H9 (cell line): Measurements from ENCODE around the gene C1orf159. TPM values are rescaled to one million over a fixed set of nuclear protein-coding genes. Genes with fewer than 3 reads are reported as not detected.

Experiments used
- DNase-seq: peaks from one replicate; pipeline ENCODE4 v3.0.0-alpha.2; 2017
- H2AFZ ChIP-seq: one replicate; pipeline ENCODE4 v1.6.1; 2013; ENCODE audit warnings: mild to moderate bottlenecking, low read length, control low read depth, moderate library complexity
- H2AK5ac ChIP-seq: 2 replicates; pipeline ENCODE4 v1.6.1; 2013; ENCODE audit warnings: low read length, control low read depth, mixed read lengths; ENCODE audit not compliant: insufficient read length
- H2BK120ac ChIP-seq: one replicate; pipeline ENCODE4 v1.6.1; 2013; ENCODE audit warnings: low read depth, mild to moderate bottlenecking, low read length, control low read depth, inconsistent platforms; ENCODE audit not compliant: poor library complexity, severe bottlenecking
- H2BK12ac ChIP-seq: 2 replicates; pipeline ENCODE4 v1.6.1; 2013; ENCODE audit warnings: low read length, control low read depth, mixed read lengths, low read depth; ENCODE audit not compliant: insufficient read length
- H2BK15ac ChIP-seq: 2 replicates; pipeline ENCODE4 v1.6.1; 2013; ENCODE audit warnings: low read depth, low read length, control low read depth
- H2BK20ac ChIP-seq: one replicate; pipeline ENCODE4 v1.6.1; 2013; ENCODE audit warnings: low read depth, mild to moderate bottlenecking, low read length, control low read depth, inconsistent platforms; ENCODE audit not compliant: poor library complexity, severe bottlenecking
- H2BK5ac ChIP-seq: 2 replicates; pipeline ENCODE4 v1.6.1; 2013; ENCODE audit warnings: low read length, control low read depth, mixed read lengths; ENCODE audit not compliant: insufficient read length
- H3K14ac ChIP-seq: 2 replicates; pipeline ENCODE4 v1.6.1; 2013; ENCODE audit warnings: low read length, control low read depth; ENCODE audit not compliant: insufficient read depth
- H3K18ac ChIP-seq: 2 replicates; pipeline ENCODE4 v1.6.1; 2013; ENCODE audit warnings: low read depth, mild to moderate bottlenecking, mixed read lengths, low read length, control low read depth; ENCODE audit not compliant: insufficient read length
- H3K23ac ChIP-seq: 2 replicates; pipeline ENCODE4 v1.6.1; 2013; ENCODE audit warnings: low read length, control low read depth, mixed read lengths, low read depth; ENCODE audit not compliant: insufficient read length
- H3K23me2 ChIP-seq: 2 replicates; pipeline ENCODE4 v1.6.1; 2013; ENCODE audit warnings: low read depth, mild to moderate bottlenecking, mixed read lengths, low read length, control low read depth; ENCODE audit not compliant: insufficient read length, poor library complexity, severe bottlenecking
- H3K27ac ChIP-seq: 2 replicates; pipeline ENCODE4 v1.5.1; 2013; ENCODE audit warnings: low read length, control low read depth, mixed read lengths, low read depth; ENCODE audit not compliant: insufficient read length
- H3K27me3 ChIP-seq: 2 replicates; pipeline ENCODE4 v1.6.1; 2013; ENCODE audit warnings: low read length, control low read depth, inconsistent platforms; ENCODE audit not compliant: insufficient read depth
- H3K4ac ChIP-seq: 2 replicates; pipeline ENCODE4 v1.6.1; 2013; ENCODE audit warnings: low read depth, mild to moderate bottlenecking, control low read depth, inconsistent platforms, low read length, moderate library complexity
- H3K4me1 ChIP-seq: 2 replicates; pipeline ENCODE4 v1.6.1; 2013; ENCODE audit warnings: low read length, control low read depth, inconsistent platforms; ENCODE audit not compliant: insufficient read depth
- H3K4me2 ChIP-seq: 2 replicates; pipeline ENCODE4 v1.6.1; 2013; ENCODE audit warnings: low read length, control low read depth, mixed read lengths; ENCODE audit not compliant: insufficient read length, insufficient read depth
- H3K56ac ChIP-seq: 2 replicates; pipeline ENCODE4 v1.6.1; 2013; ENCODE audit warnings: low read depth, mild to moderate bottlenecking, mixed read lengths, low read length, control low read depth; ENCODE audit not compliant: insufficient read length
- H3K79me1 ChIP-seq: 2 replicates; pipeline ENCODE4 v1.6.1; 2013; ENCODE audit warnings: low read depth, mild to moderate bottlenecking, moderate library complexity, low read length, control low read depth, inconsistent platforms; ENCODE audit not compliant: insufficient read depth, poor library complexity, severe bottlenecking
- H3K79me2 ChIP-seq: 2 replicates; pipeline ENCODE4 v1.6.1; 2013; ENCODE audit warnings: low read length, control low read depth, inconsistent platforms; ENCODE audit not compliant: insufficient read depth
- H3K9ac ChIP-seq: 2 replicates; pipeline ENCODE4 v1.6.1; 2013; ENCODE audit warnings: low read length, control low read depth, mixed read lengths; ENCODE audit not compliant: insufficient read length; ENCODE audit errors: extremely low read depth
- H3K9me3 ChIP-seq: one replicate; pipeline ENCODE4 v1.6.1; 2013; ENCODE audit warnings: low read depth, low read length, inconsistent platforms; ENCODE audit not compliant: control insufficient read depth
- H3T11ph ChIP-seq: one replicate; pipeline ENCODE4 v1.6.1; 2013; ENCODE audit warnings: mild to moderate bottlenecking, low read length, control low read depth, inconsistent platforms
- H4K20me1 ChIP-seq: one replicate; pipeline ENCODE4 v1.6.1; 2013; ENCODE audit not compliant: control insufficient read depth, insufficient read length, insufficient read depth
- H4K5ac ChIP-seq: 2 replicates; pipeline ENCODE4 v1.6.1; 2013; ENCODE audit warnings: low read depth, mild to moderate bottlenecking, mixed read lengths, low read length, control low read depth; ENCODE audit not compliant: insufficient read length
- H4K8ac ChIP-seq: replicated peaks from 2 replicates; pipeline ENCODE4 v1.6.1; 2013; ENCODE audit warnings: low read length, control low read depth, mixed read lengths, low read depth; ENCODE audit not compliant: insufficient read length
- H4K91ac ChIP-seq: 2 replicates; pipeline ENCODE4 v1.6.1; 2013; ENCODE audit warnings: low read depth, mild to moderate bottlenecking, moderate library complexity, mixed read lengths, low read length, control low read depth; ENCODE audit not compliant: insufficient read length
- H3K27ac Mint-ChIP-seq, 3 experiments: 2 replicates in 2 of 3; 3 replicates in 1 of 3; pipeline ENCODE4 v1.8.0; 2020 to 2021; ENCODE audit warnings: mixed read lengths in 3 of 3, mild to moderate bottlenecking in 1 of 3, moderate library complexity in 1 of 3
- H3K27me3 Mint-ChIP-seq: 2 replicates; pipeline ENCODE4 v1.8.0; 2021; ENCODE audit warnings: low read depth, mild to moderate bottlenecking, moderate library complexity, mixed read lengths
- H3K36me3 Mint-ChIP-seq, 3 experiments: 2 replicates in 2 of 3; 3 replicates in 1 of 3; pipeline ENCODE4 v1.8.0; 2020 to 2021; ENCODE audit warnings: low read depth in 3 of 3, mixed read lengths in 3 of 3; ENCODE audit not compliant: insufficient read depth in 1 of 3
- H3K4me1 Mint-ChIP-seq, 2 experiments: 2 replicates each; pipeline ENCODE4 v1.8.0; 2020; ENCODE audit warnings: mixed read lengths in 2 of 2
- H3K4me3 Mint-ChIP-seq, 2 experiments: 2 replicates in 1 of 2; 3 replicates in 1 of 2; pipeline ENCODE4 v1.8.0; 2020 to 2021; ENCODE audit warnings: mild to moderate bottlenecking in 2 of 2, mixed read lengths in 2 of 2, moderate library complexity in 1 of 2
- H3K9me3 Mint-ChIP-seq, 2 experiments: 2 replicates in 1 of 2; 3 replicates in 1 of 2; pipeline ENCODE4 v1.8.0; 2020; ENCODE audit warnings: mild to moderate bottlenecking in 2 of 2, mixed read lengths in 2 of 2, moderate library complexity in 1 of 2
- CTCF ChIP-seq: fragments of 200-600 bp; sonication (generic); conservative IDR thresholded peaks from 3 replicates; pipeline ENCODE4 v1.8.0; 2021; ENCODE audit warnings: antibody characterized with exemption, mild to moderate bottlenecking
- WGBS: extraction: QIAGEN DNeasy Blood & Tissue Kit; methylation state at CpG from one replicate; pipeline ENCODE4 v1.1.7; 2013; ENCODE audit warnings: missing lambda C conversion rate, low lambda C conversion rate, mixed read lengths; ENCODE audit not compliant: insufficient read length; ENCODE audit errors: extremely low coverage; 5-methylcytosine and 5-hydroxymethylcytosine counted together
- total RNA-seq: library from RNA; stranded (reverse); gene quantifications from 2 replicates; pipeline ENCODE4 v1.2.1, GENCODE V29; 2021

Gene C1orf159
- total RNA-seq, 1 experiment from 2014 or later, result 12.3 TPM

- H2BK5ac ChIP-seq, result no peak overlapping the region
- no peaks in the 10 kb centered on the region for H3K9me3 ChIP-seq
- peaks cover 3% of the 10 kb centered on the region for H3K23me2 ChIP-seq
- WGBS, result no CpG with 5 or more reads among the region's 26 CpGs
- H3K18ac ChIP-seq, result no peak overlapping the region
- no peaks in the 10 kb centered on the region for H3K9me3 Mint-ChIP-seq
- no peak overlapping the region for H2AFZ ChIP-seq
- no peak overlapping the region for H2BK120ac ChIP-seq
- H3K4me3 Mint-ChIP-seq, result peak overlapping the region; percentile 39 to 74; a peak in 3 of 5 replicates
- H3K4ac ChIP-seq, result no peak overlapping the region
- no peak overlapping the region for H4K91ac ChIP-seq
- H2BK20ac ChIP-seq, result no peak overlapping the region
- H3T11ph ChIP-seq, result no peak overlapping the region
- no peak for TF ChIP-seq CTCF
- H2BK15ac ChIP-seq, result no peak overlapping the region
- H3K9ac ChIP-seq, result no peak overlapping the region
- H3K56ac ChIP-seq, result no peak overlapping the region
- H3K27me3 ChIP-seq, result no peaks in the 10 kb centered on the region
- no peak overlapping the region for H3K23ac ChIP-seq
- H3K27ac Mint-ChIP-seq, result 0 out of 7 replicates have a peak overlapping the region, but pooled peaks of 1 of the 3 experiments have one; percentile 79
- peaks cover 0 to 3% (median 0%) of the 10 kb centered on the region in 3 experiments; a peak in 3 of 7 replicates for H3K36me3 Mint-ChIP-seq
- peaks cover 3% of the 10 kb centered on the region for H3K27me3 Mint-ChIP-seq
- H3K4me1 ChIP-seq, result no peaks in the 10 kb centered on the region
- DNase-seq, result no peak
- no peaks in the 10 kb centered on the region for H4K20me1 ChIP-seq
- no peak overlapping the region for H4K8ac ChIP-seq
- no peak overlapping the region for H4K5ac ChIP-seq
- no peak overlapping the region for H3K4me2 ChIP-seq
- no peak overlapping the region for H3K27ac ChIP-seq
- H3K79me2 ChIP-seq, result no peaks in the 10 kb centered on the region
- no peak overlapping the region for H2BK12ac ChIP-seq
- H3K14ac ChIP-seq, result 0 out of 2 replicates have a peak overlapping the region, but pooled peaks have one; percentile 66
- H3K4me1 Mint-ChIP-seq, result peaks cover 15 to 28% of the 10 kb centered on the region in 2 experiments
- no peak overlapping the region for H2AK5ac ChIP-seq
- no peaks in the 10 kb centered on the region for H3K79me1 ChIP-seq
Observed at GRCh38 chr1:1164361-1164700, 48.4 kb upstream of the C1orf159 start.
